ENCODE measurements around the gene GCNT2.
"Not testable (repeated sequence)": the region's sequence is repeated elsewhere in the genome, so short reads cannot be mapped to it uniquely, and the experiment has no call there.

The GCNT2 gene

GRCh38 chr6:10514049-10514780 is 6.9 kb upstream of the GCNT2 start:
- DNase-seq (ENCODE audit: low read depth in 3 of 3): no peak

- no peak for DNase-seq (ENCODE audit: low read depth in 3 of 3)
Measured at GRCh38 chr6:10516953-10517352, 4.2 kb upstream of the GCNT2 start.

GRCh38 chr6:10518557-10519407 is 2.4 kb upstream of the GCNT2 start:
- DNase-seq (ENCODE audit: low read depth in 3 of 3): no peak

GRCh38 chr6:10519408-10519697 is 1.8 kb upstream of the GCNT2 start:
- not testable (repeated sequence) for DNase-seq (ENCODE audit: low read depth in 3 of 3)

- DNase-seq (ENCODE audit: low read depth in 3 of 3): no peak
Measured at GRCh38 chr6:10520468-10520867, 683 bp upstream of the GCNT2 start.

- no peak for DNase-seq (ENCODE audit: low read depth in 3 of 3)
Measured at GRCh38 chr6:10522929-10523573, 1.9 kb downstream of the GCNT2 start.

- no peak for DNase-seq (ENCODE audit: low read depth in 3 of 3)
Measured at GRCh38 chr6:10526156-10526555, 5.0 kb downstream of the GCNT2 start.

GRCh38 chr6:10528158-10528981 is 7.2 kb downstream of the GCNT2 start:
- no peak for DNase-seq (ENCODE audit: low read depth in 3 of 3)

GRCh38 chr6:10529231-10529801 is 8.2 kb downstream of the GCNT2 start:
- DNase-seq (ENCODE audit: low read depth in 3 of 3): no peak

- not testable (repeated sequence) for DNase-seq (ENCODE audit: low read depth in 3 of 3)
Measured at GRCh38 chr6:10529828-10530374, 8.8 kb downstream of the GCNT2 start.

- no peak for DNase-seq (ENCODE audit: low read depth in 3 of 3)
Measured at GRCh38 chr6:10531503-10531902, 10.4 kb downstream of the GCNT2 start.

- no peak for DNase-seq (ENCODE audit: low read depth in 3 of 3)
Measured at GRCh38 chr6:10531942-10532341, 10.8 kb downstream of the GCNT2 start.

- DNase-seq (ENCODE audit: low read depth in 3 of 3): no peak
Measured at GRCh38 chr6:10532392-10532791, 11.2 kb downstream of the GCNT2 start.

GRCh38 chr6:10534419-10534762 is 13.2 kb downstream of the GCNT2 start:
- no peak for DNase-seq (ENCODE audit: low read depth in 3 of 3)

GRCh38 chr6:10535193-10535592 is 14.0 kb downstream of the GCNT2 start:
- no peak for DNase-seq (ENCODE audit: low read depth in 3 of 3)

- no peak for DNase-seq (ENCODE audit: low read depth in 3 of 3)
Measured at GRCh38 chr6:10537726-10538125, 16.6 kb downstream of the GCNT2 start.

GRCh38 chr6:10540073-10540746 is 19.1 kb downstream of the GCNT2 start:
- DNase-seq (ENCODE audit: low read depth in 3 of 3): no peak

GRCh38 chr6:10541591-10541990 is 20.4 kb downstream of the GCNT2 start:
- no peak for DNase-seq (ENCODE audit: low read depth in 3 of 3)

- no peak for DNase-seq (ENCODE audit: low read depth in 3 of 3)
Measured at GRCh38 chr6:10542213-10542612, 21.1 kb downstream of the GCNT2 start.

- no peak for DNase-seq (ENCODE audit: low read depth in 3 of 3)
Measured at GRCh38 chr6:10543488-10543887, 22.3 kb downstream of the GCNT2 start.

GRCh38 chr6:10545482-10545881 is 24.3 kb downstream of the GCNT2 start:
- no peak for DNase-seq (ENCODE audit: low read depth in 3 of 3)
